A204.1 (cell line): ENCODE data around the gene MSL3.

Source experiments
- FAIRE-seq: peaks from 2 replicates; lab custom pipeline; 2012; peaks lifted over from hg19 to GRCh38; lab: Jason Lieb, UNC

MSL3 gene

DNA sequence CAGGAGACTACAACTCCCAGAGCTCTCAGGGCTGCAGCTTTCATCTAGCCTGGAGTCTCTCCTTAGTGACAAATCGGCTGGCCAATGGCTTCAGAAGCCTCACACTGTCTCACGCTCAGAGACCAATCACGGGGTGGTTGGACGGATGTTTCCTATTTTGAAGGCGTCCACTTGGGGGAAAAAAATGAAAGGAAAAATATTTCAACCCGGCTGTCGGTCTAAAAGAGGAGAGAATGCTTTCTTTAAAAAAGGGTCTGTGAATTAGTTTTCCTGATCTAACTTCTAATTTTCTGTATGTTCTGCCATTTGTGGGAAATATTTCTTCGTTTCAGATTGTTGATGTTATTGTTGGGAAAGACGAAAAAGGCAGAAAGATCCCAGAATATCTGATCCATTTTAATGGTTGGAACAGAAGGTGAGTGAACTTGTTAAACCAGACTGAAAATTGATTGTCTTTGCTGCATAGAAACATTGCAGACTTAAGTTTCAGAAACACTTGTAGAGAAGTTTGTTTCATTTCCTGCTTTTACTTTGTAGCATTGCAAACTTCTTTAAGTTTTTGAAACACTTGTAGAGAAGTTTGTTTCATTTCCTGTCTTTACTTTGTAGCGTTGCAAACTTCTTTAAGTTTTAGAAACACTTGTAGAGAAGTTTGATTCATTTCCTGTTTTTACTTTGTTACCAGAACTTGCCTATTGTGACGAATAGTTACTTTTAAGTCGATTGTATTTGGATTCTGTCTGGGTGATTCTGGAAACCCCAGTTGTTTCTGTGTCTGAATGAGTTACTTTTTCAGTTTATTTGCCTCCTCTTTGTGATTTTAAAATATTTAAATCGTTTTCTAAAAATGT is 1.6 kb downstream of the MSL3 start:
- FAIRE-seq, result peak; percentile 94

- FAIRE-seq, result no peak
Observed at GRCh38 chrX:11760958-11761357, 2.9 kb downstream of the MSL3 start.

DNA sequence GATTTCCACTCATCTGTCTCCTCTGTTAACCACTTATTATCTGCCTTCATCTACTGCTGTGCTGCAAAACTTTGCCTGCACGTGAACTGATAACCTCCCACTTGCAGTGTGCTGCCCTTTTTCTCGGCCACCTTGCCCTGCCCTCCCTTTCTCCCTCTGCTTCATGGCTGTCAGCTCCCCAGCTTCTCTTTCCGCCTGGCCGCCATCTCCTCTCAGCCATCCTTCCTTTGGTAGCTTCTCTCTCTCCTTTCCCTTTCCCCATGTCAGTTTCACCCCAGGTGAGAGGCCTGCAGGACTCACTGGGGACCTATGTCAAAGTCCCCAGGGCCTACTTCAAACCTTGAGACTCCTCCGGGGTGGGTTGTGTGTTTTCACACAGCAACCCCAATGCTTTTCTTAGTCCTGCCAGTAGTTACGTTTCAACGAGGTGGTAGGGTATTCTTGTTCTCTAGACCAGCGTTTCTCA is 6.6 kb downstream of the MSL3 start:
- no peak for FAIRE-seq

DNA sequence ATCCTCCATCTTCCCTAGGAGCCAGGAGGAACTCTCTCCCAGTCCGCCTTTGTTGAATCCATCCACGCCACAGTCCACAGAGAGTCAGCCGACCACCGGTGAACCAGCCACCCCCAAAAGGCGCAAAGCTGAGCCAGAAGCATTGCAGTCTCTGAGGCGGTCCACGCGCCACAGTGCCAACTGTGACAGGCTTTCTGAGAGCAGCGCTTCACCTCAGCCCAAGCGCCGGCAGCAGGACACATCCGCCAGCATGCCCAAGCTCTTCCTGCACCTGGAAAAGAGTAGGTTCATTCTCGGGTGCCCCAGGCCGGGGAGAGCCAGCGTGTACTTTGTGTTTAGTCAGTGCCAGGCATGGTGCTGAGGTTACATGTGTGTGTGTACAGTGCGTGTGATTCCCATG is 7.4 kb downstream of the MSL3 start:
- no peak for FAIRE-seq

DNA sequence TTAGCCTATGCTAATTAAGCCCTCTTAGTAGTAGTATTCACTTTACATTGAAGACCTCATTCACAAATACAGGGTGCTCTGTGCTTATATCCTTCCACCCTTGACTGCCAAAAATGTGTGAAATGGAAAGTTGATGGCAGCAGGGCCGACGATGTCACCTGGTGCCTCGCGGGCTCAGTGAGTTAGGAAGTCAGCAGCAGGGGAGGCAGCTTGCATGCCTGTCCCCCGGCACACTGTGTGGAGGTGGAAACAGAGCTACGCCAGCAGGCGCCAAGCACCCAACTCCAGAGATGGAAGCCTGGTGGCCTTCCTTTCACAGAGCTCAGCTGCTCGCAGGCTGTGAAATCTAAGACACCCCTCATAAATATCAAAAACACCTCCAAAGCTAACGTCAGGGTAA is 8.4 kb downstream of the MSL3 start:
- no peak for FAIRE-seq

DNA sequence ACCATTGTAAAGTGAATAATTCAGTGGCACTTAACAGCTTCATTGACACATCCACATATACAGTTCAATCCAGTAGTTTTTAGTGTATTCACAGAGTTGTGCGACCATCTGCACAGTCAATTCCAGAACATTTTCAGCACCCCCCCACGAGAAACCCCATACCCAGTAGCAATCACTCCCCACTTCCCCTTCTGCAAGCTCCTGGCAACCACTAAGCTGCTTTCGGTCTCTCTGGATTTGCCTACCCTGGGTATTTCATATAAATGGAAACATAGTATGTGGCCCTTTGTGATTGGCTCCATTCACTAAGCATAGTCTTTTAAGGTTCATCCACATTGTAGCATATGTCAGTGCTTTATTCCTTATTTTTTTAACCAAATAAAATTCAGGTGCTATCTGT is 10.0 kb downstream of the MSL3 start:
- FAIRE-seq, result no peak

GRCh38 chrX:11770320-11770719 is 12.3 kb downstream of the MSL3 start:
- FAIRE-seq, result peak; percentile 14

DNA sequence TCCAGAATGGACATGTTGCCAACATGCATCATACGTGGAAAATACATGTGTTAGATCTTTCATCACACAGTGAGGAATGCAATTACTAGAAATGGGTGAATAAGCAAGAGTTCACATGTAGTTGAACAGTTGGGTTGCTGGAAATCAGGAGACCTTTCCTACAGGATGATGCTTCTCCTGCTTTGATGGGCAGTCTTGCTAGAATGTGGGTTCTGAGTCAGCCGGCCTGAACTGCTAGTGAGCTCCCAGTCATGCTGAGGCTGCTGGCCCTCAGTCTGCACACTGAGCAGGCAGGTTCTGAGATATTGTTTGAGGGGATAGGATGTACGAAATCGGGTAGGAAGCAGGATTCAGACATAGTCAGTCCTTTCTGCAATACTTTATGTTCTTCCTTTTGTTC is 20.2 kb downstream of the MSL3 start:
- FAIRE-seq, result no peak

- FAIRE-seq, result no peak
Observed at GRCh38 chrX:11781133-11781532, 23.1 kb downstream of the MSL3 start.

DNA sequence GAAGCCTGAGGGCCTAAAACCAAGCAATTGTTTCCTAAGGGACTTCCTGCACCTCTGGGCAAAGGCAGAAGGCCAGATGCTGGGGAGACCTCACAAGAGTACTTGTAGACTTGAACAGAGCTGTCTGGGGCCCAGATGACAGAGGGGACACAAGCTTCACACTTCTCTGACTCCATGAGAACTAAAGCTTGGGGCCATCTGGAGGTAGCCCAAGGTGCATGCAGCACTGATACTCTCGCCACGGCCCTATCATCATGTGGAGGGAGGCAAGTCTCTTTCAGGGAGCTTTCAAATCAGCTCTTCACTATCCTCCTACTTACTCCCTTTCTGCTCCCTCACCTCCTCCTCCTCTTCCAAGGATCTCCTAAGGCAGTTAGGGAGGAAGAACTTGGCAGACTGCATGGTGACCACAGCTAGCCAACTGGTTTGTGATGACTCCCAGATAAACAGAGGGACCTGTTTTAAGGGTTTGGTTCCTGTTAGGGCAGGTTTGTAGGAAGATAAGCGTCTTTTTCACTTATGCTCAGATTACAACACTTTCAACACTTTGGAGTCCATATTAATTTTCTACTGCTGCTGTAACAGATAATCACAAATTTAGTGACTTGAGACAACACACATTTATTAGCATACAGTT is 23.8 kb downstream of the MSL3 start:
- no peak for FAIRE-seq

DNA sequence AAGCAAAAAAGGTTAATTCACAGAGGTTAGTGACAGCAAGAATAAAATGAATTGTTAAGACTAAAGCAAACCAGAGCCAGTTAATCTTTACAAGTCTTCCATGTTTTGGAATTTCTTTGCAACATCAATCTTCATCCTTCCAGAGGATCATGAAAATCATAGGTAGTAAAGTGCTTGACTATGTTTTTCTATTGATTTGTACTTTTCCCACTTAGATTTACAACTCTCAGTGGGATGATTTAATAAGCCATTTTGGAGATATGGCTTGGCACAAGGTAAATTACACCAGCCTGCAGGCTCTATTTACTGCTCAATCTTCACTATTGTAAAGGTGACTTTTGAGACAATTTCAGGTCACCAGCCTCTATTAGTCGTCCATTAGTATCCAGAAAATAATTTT is 26.5 kb downstream of the MSL3 start:
- FAIRE-seq, result no peak

GRCh38 chrX:11786862-11787261 is 28.8 kb downstream of the MSL3 start:
- no peak for FAIRE-seq

DNA sequence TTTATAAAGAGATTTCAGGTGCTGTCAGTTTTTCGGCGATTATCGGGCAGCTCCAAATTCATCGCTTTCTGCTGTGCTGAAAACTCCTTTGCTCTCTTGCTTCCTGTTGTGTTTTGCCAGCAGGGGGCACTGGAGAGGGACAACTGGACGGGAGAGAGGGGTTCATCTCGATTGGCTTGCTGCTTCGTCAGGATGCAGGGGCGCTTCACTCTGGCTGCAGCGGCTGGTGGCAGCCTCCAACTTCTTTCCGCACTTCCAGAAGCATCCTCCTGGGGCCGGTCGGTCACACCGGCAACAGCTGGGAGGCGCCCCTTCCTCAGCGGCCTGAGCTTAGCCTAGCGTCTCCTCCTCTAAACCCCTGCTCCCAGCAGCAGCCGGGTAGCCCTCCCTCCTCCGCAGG is 29.5 kb downstream of the MSL3 start:
- no peak for FAIRE-seq

DNA sequence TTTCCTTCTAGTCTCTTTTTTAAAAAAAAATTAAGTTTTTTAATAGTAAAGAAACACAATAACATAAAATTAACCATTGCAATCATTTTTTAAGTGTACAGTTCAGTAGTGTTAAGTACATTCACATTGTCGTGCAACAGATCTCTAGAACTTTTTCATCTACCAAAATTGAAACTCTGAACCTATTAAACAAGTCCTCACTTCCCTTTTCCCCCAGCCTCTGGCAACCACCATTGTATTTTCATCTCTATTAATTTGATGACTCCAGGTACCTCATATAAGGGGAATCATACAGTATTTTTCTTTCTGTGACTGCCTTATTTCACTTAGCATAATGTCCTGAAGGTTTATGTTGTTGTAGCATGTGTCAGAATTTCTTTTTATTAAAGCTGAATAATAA is 31.8 kb downstream of the MSL3 start:
- FAIRE-seq, result no peak

DNA sequence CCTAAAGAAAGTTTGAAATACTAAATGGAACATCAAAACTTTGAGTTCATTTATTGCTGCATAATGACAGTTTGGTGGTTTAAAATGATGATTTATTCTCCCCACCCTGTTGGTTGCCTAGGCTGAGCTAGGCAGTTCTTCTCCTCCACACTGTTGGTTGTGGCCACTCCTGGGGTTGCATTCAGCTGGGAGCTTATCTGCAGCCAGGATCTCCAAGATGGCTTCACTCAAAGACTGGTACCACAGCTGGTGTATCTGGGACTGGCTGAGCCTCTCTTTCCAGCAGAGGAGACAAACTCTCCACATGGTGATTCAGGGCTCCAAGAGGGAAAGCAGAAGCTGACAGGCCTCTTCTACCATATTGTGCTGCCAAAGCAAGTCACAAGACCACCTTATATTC is 33.1 kb downstream of the MSL3 start:
- no peak for FAIRE-seq

DNA sequence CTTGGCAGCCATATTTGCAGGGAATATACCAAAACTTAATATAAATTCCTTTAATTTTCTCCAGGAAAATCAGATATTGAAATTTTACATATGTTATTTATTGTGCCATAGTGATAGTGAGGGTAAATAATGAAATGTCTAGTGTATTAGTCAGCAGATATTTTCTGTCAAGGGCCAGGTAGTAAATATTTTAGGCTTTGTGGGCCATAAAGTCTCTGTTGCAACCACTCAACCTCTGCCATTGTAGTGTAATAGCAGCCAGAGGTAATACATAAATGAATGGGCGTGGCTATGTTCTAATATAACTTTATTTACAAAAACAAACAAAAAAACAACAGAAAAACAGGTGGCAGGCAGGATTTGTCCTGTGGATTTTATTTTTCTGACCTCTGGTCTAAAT is 33.5 kb downstream of the MSL3 start:
- FAIRE-seq, result no peak

DNA sequence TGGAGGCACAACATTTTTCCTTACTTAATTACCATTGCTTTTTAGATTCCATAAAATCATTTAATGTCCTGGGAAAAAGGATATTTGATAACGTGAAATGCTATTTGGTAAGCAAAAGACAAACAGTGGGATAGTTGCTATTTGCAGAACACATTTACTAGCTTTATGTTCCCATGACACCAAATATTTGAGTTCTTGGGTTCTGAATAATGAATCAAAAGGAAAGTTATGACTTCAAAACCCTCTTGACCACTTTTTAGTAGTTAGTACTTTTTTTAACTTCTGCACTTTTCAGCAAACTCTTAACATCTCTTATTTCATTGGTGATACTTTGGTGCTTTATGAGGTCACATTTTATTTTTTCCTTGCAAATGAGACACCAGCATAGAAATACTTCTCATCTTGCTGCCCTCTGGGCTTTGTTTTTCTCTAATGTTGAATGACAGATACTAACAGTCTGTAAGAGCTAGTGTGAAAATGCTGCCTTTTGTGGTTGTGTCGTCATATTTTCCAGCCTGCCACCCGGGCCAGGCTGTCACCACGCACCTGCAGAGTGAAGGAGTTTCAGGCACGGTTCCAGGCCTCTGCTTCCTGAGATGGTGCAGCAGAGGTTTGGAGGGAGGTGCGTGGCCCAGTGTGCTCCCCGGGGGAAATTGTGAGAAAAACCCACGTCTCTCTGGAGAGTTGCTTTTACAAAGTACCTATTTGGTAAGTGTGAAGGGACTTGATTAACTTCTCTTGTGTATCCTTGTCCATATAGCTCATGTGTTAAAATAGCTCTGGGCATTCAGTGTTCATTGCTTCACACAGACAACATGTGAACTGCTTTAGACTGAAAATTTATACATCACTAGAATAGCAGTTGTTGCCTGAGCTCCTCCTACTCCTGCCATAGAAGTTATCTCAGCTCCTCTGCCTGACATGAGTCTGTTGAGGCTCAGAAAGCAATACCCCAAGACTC is 34.7 kb downstream of the MSL3 start:
- FAIRE-seq, result no peak

DNA sequence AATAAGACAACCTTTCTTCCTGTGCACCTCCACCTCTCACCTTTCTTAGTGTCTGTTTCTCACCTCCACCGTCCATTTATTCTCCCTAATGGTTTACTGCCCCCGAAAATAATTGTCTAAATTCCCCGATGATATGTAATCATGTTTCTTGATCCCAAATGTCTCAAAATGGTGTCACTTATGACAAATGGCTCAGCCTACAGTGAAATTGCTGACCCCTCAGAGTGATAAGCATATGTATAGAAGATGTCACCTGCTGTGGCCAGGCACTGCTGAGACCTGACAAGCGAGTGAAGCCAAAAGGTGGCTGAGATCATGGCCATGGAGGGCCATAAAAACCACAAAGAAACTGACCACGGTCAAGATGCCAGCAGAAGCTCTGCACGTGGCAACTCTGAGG is 35.7 kb downstream of the MSL3 start:
- no peak for FAIRE-seq

GRCh38 chrX:11813341-11813740 is 55.3 kb downstream of the MSL3 start:
- no peak for FAIRE-seq
